ES-I3 (cell line): ENCODE data around the gene KCNMB4.
"Not testable (repeated sequence)": the region's sequence is repeated elsewhere in the genome, so short reads cannot be mapped to it uniquely, and the experiment has no call there.

Experiments
- H3K36me3 ChIP-seq: 2 replicates; pipeline ENCODE4 v1.6.1; 2013; ENCODE audit warnings: mild to moderate bottlenecking, low read length, control low read depth, moderate library complexity; ENCODE audit not compliant: insufficient read depth
- H3K4me1 ChIP-seq: 2 replicates; pipeline ENCODE4 v1.6.1; 2013; ENCODE audit warnings: mild to moderate bottlenecking, control low read depth, low read length; ENCODE audit not compliant: insufficient read depth
- H3K9ac ChIP-seq: 2 replicates; pipeline ENCODE4 v1.6.1; 2013; ENCODE audit warnings: low read depth, mild to moderate bottlenecking, low read length, moderate library complexity
- H3K9me3 ChIP-seq: 2 replicates; pipeline ENCODE4 v1.6.1; 2013; ENCODE audit warnings: mild to moderate bottlenecking, low read length, moderate library complexity; ENCODE audit not compliant: control insufficient read depth, insufficient read depth

Gene KCNMB4

DNA sequence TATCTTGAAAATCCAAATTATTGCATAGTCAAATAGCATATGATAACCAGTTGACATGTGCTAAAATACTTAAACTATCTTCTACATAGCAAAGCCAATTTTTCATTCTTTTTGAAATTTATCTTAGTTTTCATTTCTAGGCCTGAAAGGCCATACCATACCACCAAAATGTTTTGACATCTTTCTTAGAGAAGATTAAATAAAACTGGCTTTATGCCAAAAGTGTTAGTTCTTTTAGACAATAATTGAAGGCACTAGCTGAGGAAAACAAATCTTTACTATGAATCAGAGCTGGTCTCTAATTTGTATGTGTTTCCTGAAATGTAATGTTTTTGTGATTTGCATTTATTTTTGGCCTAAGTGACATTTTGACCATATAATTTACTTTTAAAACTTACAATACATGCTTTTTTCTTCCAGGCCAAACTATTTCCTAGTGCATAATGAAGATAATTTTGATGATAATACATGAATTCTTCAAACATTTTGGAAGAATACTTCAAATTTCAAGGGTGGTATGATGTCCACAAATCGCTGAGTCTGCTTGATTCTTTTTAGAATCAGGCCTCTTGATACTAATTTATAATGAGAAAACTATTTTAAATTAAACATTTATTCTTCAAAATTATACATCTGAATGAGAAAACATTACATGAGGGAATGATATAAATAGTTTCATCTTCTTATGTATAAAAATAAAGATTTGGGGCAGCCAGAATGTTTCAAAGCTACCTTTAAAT is 6.5 kb upstream of the KCNMB4 start:
- H3K9me3 ChIP-seq: no peaks in the 10 kb centered on the region
- peaks cover 6% of the 10 kb centered on the region; the same call in 1 of the 2 replicates for H3K4me1 ChIP-seq
- peaks cover 2% of the 10 kb centered on the region; the same call in 1 of the 2 replicates for H3K36me3 ChIP-seq
- H3K9ac ChIP-seq: no peak overlapping the region

DNA sequence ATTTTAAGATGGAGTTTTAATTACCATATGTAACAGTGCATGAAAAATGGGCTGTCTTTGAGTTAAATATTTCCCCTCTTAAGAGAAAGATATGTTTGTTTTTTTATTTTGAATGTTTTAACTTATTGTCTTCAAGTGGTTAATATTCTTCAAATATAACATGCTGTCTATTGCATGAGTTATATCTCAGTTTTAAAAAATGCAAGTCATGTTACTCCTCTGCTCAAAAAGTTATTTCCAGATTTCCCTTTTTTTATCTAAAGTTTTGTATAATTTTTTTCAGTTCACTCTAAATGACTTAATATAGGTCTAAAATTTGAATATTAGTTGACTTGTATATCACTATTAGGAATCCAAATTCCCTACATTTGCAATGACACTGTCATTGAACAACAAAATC is 5.9 kb upstream of the KCNMB4 start:
- Histone ChIP-seq H3K9me3 (no peaks in the 10 kb centered on the region), H3K4me1 (peaks cover 6% of the 10 kb centered on the region; the same call in 1 of the 2 replicates), H3K36me3 (no peaks in the 10 kb centered on the region), H3K9ac (no peak overlapping the region)

DNA sequence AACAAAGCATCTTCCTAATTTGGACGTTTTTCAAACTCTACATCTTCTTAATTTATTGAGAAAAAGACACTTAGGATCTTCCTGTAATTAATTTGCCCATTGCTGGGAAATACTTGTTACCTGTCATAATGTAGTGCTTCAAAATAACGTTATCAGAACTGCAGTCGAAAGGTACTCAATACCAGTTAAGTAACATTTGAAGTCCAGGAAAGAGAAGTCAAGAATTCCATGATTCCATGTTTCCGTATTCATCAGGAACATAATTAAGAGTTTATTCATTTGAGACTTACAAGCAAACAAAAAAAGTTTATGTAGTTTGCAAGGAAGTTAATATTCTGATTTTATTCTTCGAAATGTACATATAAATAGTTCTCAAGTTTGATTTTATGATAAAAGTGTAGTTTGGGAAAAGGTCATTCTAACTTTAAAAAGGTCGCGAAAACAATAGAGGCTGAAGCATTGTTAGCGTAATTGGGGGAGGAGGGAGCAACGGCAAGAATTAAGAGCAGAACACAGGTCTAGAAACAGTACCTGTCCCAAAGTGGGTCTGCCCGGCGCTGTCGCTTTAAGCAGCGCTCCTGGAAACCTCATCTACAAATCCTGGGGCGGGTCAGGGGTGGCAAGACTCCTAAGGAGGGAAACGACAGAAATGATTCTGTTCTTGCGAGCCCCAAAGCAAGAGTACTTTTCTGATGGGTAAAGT is 1.2 kb upstream of the KCNMB4 start:
- peak overlapping the region; percentile 55; the same call in 1 of the 2 replicates for H3K9ac ChIP-seq
- peaks cover 9% of the 10 kb centered on the region; the same call in 1 of the 2 replicates for H3K4me1 ChIP-seq
- no peaks in the 10 kb centered on the region for H3K9me3 ChIP-seq
- 0 out of 2 replicates have a peak, but pooled peaks cover under 1% of the 10 kb centered on the region for H3K36me3 ChIP-seq

DNA sequence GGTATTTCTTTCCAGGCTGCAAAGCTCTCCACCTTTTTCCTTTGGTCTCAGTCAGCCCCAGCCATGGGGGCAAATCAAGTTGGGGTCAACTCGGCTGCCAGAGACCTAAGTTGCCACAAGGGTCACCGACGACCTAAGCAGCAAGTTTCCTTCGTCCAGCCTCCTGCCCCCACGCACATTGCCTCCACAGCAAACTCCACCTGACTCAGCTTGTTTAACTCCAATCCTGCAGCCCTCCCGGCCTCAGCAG is 767 bp upstream of the KCNMB4 start:
- 0 out of 2 replicates have a peak, but pooled peaks cover 2% of the 10 kb centered on the region for H3K36me3 ChIP-seq
- peak overlapping the region; percentile 55 for H3K9ac ChIP-seq
- H3K4me1 ChIP-seq: peaks cover 8% of the 10 kb centered on the region; the same call in 1 of the 2 replicates
- H3K9me3 ChIP-seq: no peaks in the 10 kb centered on the region

DNA sequence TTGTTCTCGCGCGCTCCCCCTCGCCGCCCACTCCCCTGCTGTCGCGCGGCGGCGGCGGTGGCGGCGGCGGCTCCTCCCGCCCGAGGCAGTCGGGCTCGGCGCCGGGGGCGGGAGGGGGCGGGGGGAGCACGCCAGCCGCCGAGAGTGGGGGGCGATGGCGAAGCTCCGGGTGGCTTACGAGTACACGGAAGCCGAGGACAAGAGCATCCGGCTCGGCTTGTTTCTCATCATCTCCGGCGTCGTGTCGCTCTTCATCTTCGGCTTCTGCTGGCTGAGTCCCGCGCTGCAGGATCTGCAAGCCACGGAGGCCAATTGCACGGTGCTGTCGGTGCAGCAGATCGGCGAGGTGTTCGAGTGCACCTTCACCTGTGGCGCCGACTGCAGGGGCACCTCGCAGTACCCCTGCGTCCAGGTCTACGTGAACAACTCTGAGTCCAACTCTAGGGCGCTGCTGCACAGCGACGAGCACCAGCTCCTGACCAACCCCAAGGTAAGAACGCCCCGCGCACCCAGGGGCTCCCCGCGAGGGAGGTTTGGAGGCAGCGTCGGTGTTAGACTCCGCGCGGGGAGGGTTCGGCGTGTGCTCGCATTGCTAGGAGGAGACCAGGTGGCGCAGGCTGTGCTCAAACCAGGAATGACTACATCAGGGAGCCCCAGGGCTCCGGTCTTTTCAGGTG is 629 bp downstream of the KCNMB4 start:
- 0 out of 2 replicates have a peak, but pooled peaks cover 2% of the 10 kb centered on the region for H3K36me3 ChIP-seq
- peak overlapping the region; percentile 73 for H3K9ac ChIP-seq
- peaks cover 5% of the 10 kb centered on the region; the same call in 1 of the 2 replicates for H3K4me1 ChIP-seq
- H3K9me3 ChIP-seq: no peaks in the 10 kb centered on the region

DNA sequence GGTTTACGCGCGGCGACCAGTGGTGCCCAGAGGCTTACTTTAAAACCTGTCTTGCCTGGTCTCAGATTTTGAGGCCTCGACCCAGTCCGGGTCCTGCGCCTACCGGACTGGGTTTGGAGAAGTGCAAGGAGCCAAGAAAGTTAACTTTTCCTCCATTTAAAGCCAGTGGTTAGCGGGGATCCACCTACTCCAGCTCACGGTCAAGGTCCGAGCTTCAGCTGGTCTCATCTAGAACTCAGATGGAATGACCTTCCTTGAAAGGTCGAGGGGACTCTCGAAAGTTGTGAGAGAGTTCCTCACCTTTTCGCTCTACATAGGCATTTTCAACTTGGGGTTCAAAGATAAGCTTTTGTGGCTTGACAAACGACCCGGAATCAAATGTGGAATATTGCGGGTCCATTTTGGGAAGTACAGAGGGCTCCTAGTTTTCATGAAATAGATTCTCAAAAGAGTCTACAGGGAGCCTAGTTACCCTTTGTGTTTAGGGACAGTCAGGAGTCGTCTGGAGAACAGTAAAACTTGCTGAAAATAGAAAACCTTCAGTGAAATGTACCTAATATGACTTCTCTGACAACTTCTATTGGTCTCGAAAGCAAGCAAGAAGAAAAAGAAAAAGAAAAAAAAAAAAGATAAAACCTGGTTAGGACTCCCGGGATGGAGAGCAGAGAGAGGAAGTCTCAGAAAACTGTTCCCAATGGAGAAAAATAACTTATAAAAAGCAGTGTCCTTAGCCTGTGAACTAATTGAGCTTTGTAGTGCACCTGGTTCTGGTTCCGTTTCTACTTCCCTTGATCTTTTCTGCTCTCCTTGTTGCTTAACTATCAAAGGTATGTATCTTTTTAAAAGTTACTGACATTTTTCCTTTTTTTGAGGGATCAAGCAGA is 1.4 kb downstream of the KCNMB4 start:
- Histone ChIP-seq H3K9ac (peak overlapping the region; percentile 73), H3K4me1 (peaks cover 5% of the 10 kb centered on the region; the same call in 1 of the 2 replicates), H3K9me3 (no peaks in the 10 kb centered on the region), H3K36me3 (0 out of 2 replicates have a peak, but pooled peaks cover 2% of the 10 kb centered on the region)

DNA sequence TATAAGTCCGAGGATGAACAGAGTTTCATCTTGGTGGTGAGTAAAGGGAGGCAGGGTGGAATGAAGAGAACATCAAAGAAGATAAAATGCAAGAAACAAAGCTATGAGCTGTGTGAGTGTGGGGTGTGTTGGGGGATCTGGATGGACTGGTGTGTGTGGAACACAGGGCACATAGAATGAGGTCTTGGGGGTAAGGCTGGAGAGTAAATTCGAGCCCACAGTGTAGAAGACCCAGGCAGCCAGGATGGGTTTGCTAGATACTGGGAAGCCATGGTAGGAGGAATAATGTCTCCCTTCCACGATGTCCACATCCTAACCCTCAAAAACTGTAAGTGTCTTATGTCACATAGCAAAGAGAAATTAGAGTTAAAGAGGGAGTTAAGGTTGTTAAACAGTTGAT is 6.8 kb downstream of the KCNMB4 start:
- no peaks in the 10 kb centered on the region for H3K9me3 ChIP-seq
- peaks cover 5% of the 10 kb centered on the region; the same call in 1 of the 2 replicates for H3K4me1 ChIP-seq
- 0 out of 2 replicates have a peak, but pooled peaks cover 2% of the 10 kb centered on the region for H3K36me3 ChIP-seq
- no peak overlapping the region for H3K9ac ChIP-seq

DNA sequence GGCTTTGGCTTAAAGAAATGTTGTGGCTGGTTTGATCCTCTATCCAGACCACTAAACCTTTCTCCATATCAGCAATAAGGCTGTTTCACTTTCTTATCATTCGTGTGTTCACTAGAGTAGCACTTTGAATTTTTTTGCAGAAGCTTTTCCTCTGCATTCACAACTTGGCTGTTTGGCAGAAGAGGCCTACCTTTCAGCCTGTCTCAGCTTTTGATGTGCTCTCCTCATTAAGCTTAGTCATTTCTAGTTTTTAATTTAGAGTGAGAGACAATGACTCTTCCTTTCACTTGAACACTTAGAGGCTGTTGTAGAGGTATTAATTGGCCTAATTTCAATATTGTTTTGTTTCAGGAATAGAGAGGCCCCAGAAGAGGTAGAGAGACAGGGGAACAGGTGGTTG is 13.8 kb downstream of the KCNMB4 start:
- Histone ChIP-seq H3K9me3 (peaks cover 5% of the 10 kb centered on the region; the same call in 1 of the 2 replicates), H3K36me3 (peaks cover 3% of the 10 kb centered on the region; the same call in 1 of the 2 replicates), H3K9ac (no peak overlapping the region), H3K4me1 (peaks cover 8% of the 10 kb centered on the region; the same call in 1 of the 2 replicates)

DNA sequence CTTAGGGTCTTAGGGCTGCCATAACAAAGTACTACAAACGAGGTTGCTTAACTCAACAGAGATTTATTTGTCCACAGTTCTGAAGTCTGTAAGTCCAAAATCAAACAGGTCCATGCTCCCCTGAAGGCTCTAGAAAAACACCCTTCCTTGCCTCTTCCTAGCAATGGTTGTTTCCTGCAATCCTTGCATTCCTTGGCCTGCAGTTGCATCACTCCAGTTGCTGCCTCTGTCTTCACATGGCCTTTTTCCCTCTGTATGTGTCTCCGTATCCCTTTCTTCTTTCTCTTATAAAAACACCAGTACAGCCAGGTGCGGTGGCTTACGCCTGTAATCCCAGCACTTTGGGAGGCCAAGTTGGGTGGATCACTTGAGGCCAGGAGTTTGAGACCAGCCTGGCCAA is 17.4 kb downstream of the KCNMB4 start:
- Histone ChIP-seq H3K9me3 (peaks cover 5% of the 10 kb centered on the region; the same call in 1 of the 2 replicates), H3K4me1 (peaks cover 8% of the 10 kb centered on the region; the same call in 1 of the 2 replicates), H3K36me3 (peaks cover 3% of the 10 kb centered on the region; the same call in 1 of the 2 replicates), H3K9ac (no peak overlapping the region)

DNA sequence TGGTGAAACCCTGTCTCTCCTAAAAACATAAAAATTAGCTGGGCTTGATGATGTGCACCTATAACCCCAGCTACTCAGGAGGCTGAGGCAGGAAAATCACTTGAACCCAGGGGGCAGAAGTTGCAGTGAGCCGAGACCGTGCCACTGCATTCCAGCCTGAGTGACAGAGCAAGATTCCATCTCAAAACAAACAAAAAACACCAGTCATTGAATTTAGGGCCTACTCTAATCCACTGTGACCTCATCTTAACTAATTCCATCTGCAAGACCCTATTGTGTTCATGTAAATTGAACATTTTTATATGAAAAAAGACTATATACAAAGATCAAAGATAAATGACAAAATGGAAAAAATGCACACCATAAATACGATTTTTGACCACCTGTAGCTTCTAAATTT is 17.8 kb downstream of the KCNMB4 start:
- Histone ChIP-seq H3K4me1 (peaks cover 8% of the 10 kb centered on the region; the same call in 1 of the 2 replicates), H3K36me3 (peaks cover 3% of the 10 kb centered on the region; the same call in 1 of the 2 replicates), H3K9me3 (peaks cover 5% of the 10 kb centered on the region; the same call in 1 of the 2 replicates), H3K9ac (no peak overlapping the region)

DNA sequence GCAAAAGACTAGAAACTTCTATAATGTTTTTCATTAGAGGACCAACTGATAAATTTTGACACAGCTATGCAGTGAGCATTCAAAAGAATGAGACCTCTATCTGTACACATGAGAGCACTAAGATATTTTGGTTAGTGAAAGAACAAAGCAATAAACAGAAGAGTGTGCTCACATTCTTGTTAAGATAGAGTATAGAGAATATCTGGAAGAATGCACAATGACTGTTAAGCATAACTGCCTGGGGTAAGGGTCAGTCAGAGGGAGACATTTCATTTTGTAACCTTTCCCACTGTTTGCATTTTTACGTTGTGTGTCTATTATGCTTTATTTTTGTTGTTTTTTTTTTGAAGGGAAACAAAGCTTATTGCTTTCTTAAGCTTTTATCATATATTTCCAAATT is 20.7 kb downstream of the KCNMB4 start:
- H3K36me3 ChIP-seq: no peaks in the 10 kb centered on the region
- no peaks in the 10 kb centered on the region for H3K9me3 ChIP-seq
- H3K9ac ChIP-seq: no peak overlapping the region
- H3K4me1 ChIP-seq: peaks cover 8% of the 10 kb centered on the region; the same call in 1 of the 2 replicates

DNA sequence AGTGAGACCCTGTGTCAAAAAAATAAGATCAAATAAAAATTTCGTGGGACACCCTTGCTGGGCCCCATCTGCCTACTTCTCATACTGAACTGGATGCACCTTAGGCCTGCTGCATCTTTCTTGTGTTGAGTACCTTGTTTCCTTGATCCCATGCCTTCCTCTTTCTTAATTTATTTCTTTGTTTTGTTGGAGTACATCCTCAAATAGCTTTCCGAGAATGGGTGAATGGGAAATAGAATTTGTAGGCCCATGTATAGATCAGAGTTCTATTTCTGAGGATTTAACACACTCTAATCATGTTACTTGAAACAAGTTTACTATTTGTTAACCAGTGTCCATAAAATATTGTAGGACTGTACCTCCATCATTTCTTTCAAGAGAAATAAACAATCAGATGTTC is 23.6 kb downstream of the KCNMB4 start:
- Histone ChIP-seq H3K4me1 (0 out of 2 replicates have a peak, but pooled peaks cover 7% of the 10 kb centered on the region), H3K36me3 (no peaks in the 10 kb centered on the region), H3K9ac (no peak overlapping the region), H3K9me3 (no peaks in the 10 kb centered on the region)

DNA sequence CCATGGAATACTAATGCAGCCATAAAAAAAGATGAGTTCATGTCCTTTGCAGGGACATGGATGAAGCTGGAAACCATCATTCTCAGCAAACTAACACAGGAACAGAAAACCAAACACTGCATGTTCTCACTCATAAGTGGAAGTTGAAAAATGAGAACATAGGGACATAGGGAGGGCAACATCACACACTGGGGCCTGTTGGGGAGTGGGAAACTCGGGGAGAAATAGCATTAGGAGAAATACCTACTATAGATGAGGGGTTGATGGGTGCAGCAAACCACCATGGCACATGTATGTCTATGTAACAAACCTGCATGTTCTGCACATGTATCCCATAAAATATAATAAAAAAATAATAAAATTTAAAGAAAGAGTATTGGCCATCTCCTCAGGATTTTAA is 26.5 kb downstream of the KCNMB4 start:
- H3K9ac ChIP-seq, H3K4me1 ChIP-seq, H3K36me3 ChIP-seq, H3K9me3 ChIP-seq: not testable (repeated sequence)
